SK-N-SH treated with all-trans-retinoic acid at 6 μM for 48 hours (cell line): ENCODE results near the gene STOML1.

ENCODE experiments used
- TCF4 ChIP-seq: fragments of 250-450 bp; sonication (Bioruptor Pico); IDR thresholded peaks from 2 replicates; pipeline ENCODE4 v1.8.0; 2021; ENCODE audit warnings: mild to moderate bottlenecking, moderate library complexity, borderline replicate concordance
- ZFP30 ChIP-seq: fragments of 450-650 bp; formaldehyde crosslinking; IDR thresholded peaks from 2 replicates; pipeline ENCODE4 v1.5.0; 2022; ENCODE audit warnings: mild to moderate bottlenecking, moderate library complexity

DNA sequence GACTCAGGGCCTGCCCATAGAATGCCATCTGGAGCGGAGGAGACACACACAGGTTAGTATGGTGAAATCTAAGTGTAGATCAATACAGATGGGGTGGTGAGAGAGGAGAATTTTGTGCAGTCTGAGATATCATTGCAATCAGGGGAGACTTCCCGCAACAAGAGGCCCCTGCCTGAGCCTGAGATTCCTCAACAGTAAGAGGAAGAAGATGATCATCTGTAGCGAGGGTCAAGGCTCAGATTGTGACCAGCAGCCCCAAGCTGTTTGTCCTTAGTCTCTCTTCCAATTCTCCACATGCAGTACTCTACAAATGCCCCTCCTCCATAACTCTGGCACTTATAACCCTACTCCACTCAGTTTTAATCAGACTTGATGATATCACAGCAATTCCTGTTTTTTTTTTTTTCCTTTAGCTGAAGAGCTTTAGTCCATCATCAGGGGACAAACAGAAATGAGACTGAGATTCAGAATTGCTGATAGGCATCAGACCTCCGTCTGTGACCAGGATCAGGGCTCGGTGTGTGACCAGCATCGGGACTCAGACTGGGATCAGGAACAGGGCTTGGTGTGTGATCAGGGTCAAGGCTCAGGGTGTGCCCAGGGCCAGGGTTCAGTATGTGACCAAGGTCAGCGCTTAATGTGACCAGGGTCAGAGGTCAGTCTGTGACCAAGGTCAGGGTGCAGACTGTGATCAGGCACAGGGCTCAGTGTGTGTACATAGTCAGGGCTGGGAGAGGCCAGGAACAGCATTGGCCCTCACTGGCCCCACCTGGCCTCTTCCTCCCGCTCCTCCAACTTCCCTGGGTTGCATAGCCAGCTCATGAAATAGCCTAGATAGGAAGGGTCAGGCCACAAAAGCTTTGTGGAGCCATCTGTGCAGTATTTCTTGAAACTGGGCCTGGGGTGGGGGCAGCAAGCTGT is 51.8 kb downstream of the STOML1 start:
- no peak for TF ChIP-seq ZFP30 (CRISPR knock-in tag)
- no peak for TF ChIP-seq TCF4 (CRISPR knock-in tag)
